ENCODE data around the gene MOV10L1.
A peak's percentile ranks its signal among the peaks of the same experiment; 100 is the strongest.
"Not testable (repeated sequence)": the region's sequence is repeated elsewhere in the genome, so short reads cannot be mapped to it uniquely, and the experiment has no call there.

Gene MOV10L1

GRCh38 chr22:50162391-50162956 lies 72.7 kb downstream of the MOV10L1 start:
- TF ChIP-seq CTCF (IDR thresholded peaks at IDR 0.05; ENCODE audit: low read depth, low read length) (no peak), POLR2A (IDR thresholded peaks at IDR 0.05; ENCODE audit: extremely low read depth, insufficient read length) (no peak), MYC (IDR thresholded peaks at IDR 0.05; ENCODE audit: low read depth, low read length) (no peak)
- TF ChIP-seq, protein P1, sequence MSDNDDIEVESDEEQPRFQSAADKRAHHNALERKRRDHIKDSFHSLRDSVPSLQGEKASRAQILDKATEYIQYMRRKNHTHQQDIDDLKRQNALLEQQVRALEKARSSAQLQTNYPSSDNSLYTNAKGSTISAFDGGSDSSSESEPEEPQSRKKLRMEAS (IDR thresholded peaks at IDR 0.05; ENCODE audit: low read depth, low read length), result no peak
- no peak overlapping the region for H3K4me3 ChIP-seq (ENCODE audit: low read depth, low read length)
- DNase-seq (ENCODE audit: low read depth), result peak; percentile 31

DNA sequence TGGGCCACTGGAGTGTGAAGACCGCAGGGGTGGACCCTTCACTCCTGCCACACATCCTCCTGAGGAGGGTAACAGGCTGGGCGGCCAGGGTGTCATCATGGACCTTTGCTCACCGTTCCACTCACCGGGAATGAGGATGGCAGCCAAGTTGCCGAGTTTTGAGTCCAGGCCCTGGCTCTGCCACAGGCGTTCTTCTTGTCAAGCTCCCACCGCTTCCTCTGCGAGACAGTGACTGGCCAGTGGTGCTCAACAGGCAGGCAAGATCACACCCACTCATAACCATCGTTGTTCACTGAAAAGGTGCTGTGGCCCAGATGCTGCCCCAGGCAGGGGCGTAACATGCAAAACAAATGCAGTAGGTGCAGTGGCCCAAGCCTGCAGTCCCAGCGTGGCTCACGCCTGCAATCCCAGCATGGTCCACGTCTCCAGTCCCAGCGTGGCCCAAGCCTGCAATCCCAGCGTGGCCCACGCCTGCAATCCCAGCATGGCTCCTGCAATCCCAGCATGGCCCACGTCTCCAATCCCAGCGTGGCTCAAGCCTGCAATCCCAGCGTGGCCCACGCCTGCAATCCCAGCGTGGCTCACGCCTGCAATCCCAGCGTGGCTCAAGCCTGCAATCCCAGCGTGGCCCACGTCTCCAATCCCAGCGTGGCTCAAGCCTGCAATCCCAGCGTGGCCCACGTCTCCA lies 75.8 kb downstream of the MOV10L1 start:
- no peak for DNase-seq (ENCODE audit: low read depth)
- no peak overlapping the region for H3K4me3 ChIP-seq (ENCODE audit: low read depth, low read length)
- TF ChIP-seq MYC (IDR thresholded peaks at IDR 0.05; ENCODE audit: low read depth, low read length), result no peak
- TF ChIP-seq CTCF (IDR thresholded peaks at IDR 0.05; ENCODE audit: low read depth, low read length), result no peak
- TF ChIP-seq, protein P1 (IDR thresholded peaks at IDR 0.05; ENCODE audit: low read depth, low read length), result no peak
- TF ChIP-seq POLR2A (IDR thresholded peaks at IDR 0.05; ENCODE audit: extremely low read depth, insufficient read length), result no peak

DNA sequence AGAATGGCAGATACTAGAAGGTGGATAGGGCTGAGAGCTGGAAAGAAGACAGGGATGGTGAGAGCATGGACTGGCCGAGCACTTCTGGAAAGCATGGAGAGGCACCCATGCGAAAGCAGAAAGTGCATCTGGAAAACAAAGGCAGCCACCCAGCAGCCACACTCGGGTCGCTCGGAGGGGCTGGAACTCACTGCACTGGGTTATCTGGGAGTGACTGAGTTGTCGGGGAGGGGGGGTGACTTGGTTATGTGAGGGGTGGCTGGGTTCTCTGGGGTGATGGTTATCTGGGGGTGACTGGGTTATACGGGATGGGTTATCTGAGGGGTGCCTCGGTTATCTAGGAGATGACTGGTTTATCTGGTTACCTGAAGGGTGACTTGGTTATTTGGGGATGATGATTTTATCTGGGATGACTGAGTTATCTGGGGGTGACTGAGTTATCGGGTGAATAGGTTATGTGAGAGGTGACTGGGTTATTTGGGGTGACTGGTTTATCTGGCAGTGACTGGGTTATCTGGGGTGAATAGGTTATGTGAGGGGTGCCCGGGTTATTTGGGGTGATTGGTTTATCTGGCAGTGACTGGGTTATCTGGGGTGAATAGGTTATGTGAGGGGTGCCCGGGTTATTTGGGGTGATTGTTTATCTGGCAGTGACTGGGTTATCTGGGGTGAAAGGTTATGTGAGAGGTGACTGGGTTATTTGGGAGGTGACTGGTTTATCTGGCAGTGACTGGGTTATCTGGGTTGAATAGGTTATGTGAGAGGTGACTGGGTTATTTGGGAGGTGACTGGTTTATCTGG lies 78.1 kb downstream of the MOV10L1 start:
- no peak overlapping the region for H3K4me3 ChIP-seq (ENCODE audit: low read depth, low read length)
- DNase-seq (ENCODE audit: low read depth), result no peak
- no peak for TF ChIP-seq MYC (IDR thresholded peaks at IDR 0.05; ENCODE audit: low read depth, low read length)
- no peak for TF ChIP-seq CTCF (IDR thresholded peaks at IDR 0.05; ENCODE audit: low read depth, low read length)
- TF ChIP-seq, protein P1 (IDR thresholded peaks at IDR 0.05; ENCODE audit: low read depth, low read length), result no peak
- no peak for TF ChIP-seq POLR2A (IDR thresholded peaks at IDR 0.05; ENCODE audit: extremely low read depth, insufficient read length)

GRCh38 chr22:50168490-50169180 lies 78.8 kb downstream of the MOV10L1 start:
- DNase-seq (ENCODE audit: low read depth); H3K4me3 ChIP-seq (ENCODE audit: low read depth, low read length): not testable (repeated sequence)

DNA sequence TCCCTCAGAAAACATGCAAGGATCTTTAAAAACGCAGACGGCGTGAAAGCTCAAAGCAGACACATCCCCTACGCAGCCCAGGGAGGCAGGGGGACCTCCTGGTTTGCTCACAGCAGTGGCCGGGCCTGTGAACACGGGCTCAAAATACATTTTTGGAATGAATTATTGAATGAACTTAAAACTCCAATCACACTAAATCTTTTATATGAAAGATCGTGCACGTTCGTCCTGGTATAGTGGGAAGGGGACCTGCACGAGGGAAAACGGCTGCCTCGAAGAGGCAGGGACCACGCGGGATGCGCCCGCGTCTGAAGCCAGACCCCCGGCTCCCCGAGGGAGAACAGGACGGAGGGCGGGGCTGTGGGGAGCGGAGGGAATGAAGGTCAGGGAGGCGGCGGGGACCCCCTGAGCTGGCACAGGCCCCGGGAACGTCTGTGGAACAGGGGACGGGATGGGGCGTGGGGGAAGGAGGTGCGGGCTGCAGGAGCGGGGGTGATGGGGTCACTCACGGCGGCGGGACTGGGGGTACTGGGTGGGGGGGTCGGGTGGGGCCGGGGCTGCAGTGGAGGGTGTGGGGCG lies 79.5 kb downstream of the MOV10L1 start:
- TF ChIP-seq MYC (IDR thresholded peaks at IDR 0.05; ENCODE audit: low read depth, low read length) (no peak), CTCF (IDR thresholded peaks at IDR 0.05; ENCODE audit: low read depth, low read length) (no peak), POLR2A (IDR thresholded peaks at IDR 0.05; ENCODE audit: extremely low read depth, insufficient read length) (no peak)
- TF ChIP-seq, protein P1 (IDR thresholded peaks at IDR 0.05; ENCODE audit: low read depth, low read length), result no peak
- H3K4me3 ChIP-seq (ENCODE audit: low read depth, low read length), result no peak overlapping the region
- no peak for DNase-seq (ENCODE audit: low read depth)
